DMS 273 (cell line): ENCODE results near the gene TGFBI.
"Not testable (repeated sequence)": the region's sequence is repeated elsewhere in the genome, so short reads cannot be mapped to it uniquely, and the experiment has no call there.

Source experiments
- DNase-seq: peaks from one replicate; lab custom pipeline; 2025; ENCODE audit not compliant: unreplicated experiment; lab: John Stamatoyannopoulos, UW

Gene TGFBI

GRCh38 chr5:136043968-136044610 lies 15.3 kb downstream of the TGFBI start:
- DNase-seq: no peak

- DNase-seq: not testable (repeated sequence)
Observed at GRCh38 chr5:136045026-136045425, 16.2 kb downstream of the TGFBI start.

- DNase-seq: no peak
Observed at GRCh38 chr5:136046246-136046645, 17.5 kb downstream of the TGFBI start.

GRCh38 chr5:136047858-136048257 lies 19.1 kb downstream of the TGFBI start:
- no peak for DNase-seq

GRCh38 chr5:136048966-136049365 lies 20.2 kb downstream of the TGFBI start:
- DNase-seq: no peak

GRCh38 chr5:136051486-136052220 lies 22.9 kb downstream of the TGFBI start:
- no peak for DNase-seq

GRCh38 chr5:136052692-136053335 lies 24.0 kb downstream of the TGFBI start:
- no peak for DNase-seq

GRCh38 chr5:136053336-136054141 lies 24.8 kb downstream of the TGFBI start:
- no peak for DNase-seq

- no peak for DNase-seq
Observed at GRCh38 chr5:136054142-136055019, 25.6 kb downstream of the TGFBI start.

- DNase-seq: no peak
Observed at GRCh38 chr5:136055612-136056309, 27.0 kb downstream of the TGFBI start.

- no peak for DNase-seq
Observed at GRCh38 chr5:136056336-136056735, 27.5 kb downstream of the TGFBI start.

- DNase-seq: no peak
Observed at GRCh38 chr5:136056771-136057335, 28.1 kb downstream of the TGFBI start.

- no peak for DNase-seq
Observed at GRCh38 chr5:136057401-136058038, 28.7 kb downstream of the TGFBI start.

- DNase-seq: peak; percentile 77
Observed at GRCh38 chr5:136058039-136058971, 29.5 kb downstream of the TGFBI start.

GRCh38 chr5:136058972-136059354 lies 30.2 kb downstream of the TGFBI start:
- DNase-seq: no peak

- no peak for DNase-seq
Observed at GRCh38 chr5:136060963-136061362, 32.2 kb downstream of the TGFBI start.

GRCh38 chr5:136061630-136062365 lies 33.0 kb downstream of the TGFBI start:
- DNase-seq: no peak
